Stimulated activated CD4-positive, alpha-beta T cell treated with anti-CD3 and anti-CD28 coated beads, Interleukin-12 subunit alpha, Interleukin-12 subunit beta, amount 100 ng/mL, for 24 hours (primary cell): Measurements from ENCODE around the gene LRRC56.

Experiments
- DNase-seq, 2 experiments: peaks; one replicate each; pipeline ENCODE4 v3.0.0-alpha.2; 2020; ENCODE audit warnings: low read depth in 2 of 2

The LRRC56 gene

GRCh38 chr11:539971-540481 lies 2.7 kb downstream of the LRRC56 start:
- DNase-seq: no peak

GRCh38 chr11:540583-541432 lies 3.5 kb downstream of the LRRC56 start:
- no peak for DNase-seq

GRCh38 chr11:541433-541885 lies 4.1 kb downstream of the LRRC56 start:
- DNase-seq: no peak

- DNase-seq: no peak
Measured at GRCh38 chr11:544817-545166, 7.5 kb downstream of the LRRC56 start.

DNA sequence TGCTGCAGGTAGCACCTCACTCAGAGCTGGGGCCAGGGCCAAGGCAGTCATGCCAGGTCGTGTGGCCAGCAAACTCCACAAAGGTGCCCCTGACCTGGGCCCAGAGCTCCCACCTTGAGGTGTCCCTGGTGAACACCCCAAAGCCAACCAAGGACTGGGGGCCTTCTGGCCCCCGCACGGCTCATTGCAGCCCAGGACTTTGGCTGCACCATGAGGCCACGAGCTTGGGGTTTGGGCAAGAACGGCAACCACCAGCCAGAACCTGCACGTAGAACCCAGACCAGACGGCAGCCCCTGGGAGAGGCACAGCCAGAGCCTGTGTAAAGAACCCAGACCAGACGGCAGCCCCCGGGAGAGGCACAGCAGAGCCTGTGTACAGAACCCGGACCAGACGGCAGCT lies 7.8 kb downstream of the LRRC56 start:
- no peak for DNase-seq

DNA sequence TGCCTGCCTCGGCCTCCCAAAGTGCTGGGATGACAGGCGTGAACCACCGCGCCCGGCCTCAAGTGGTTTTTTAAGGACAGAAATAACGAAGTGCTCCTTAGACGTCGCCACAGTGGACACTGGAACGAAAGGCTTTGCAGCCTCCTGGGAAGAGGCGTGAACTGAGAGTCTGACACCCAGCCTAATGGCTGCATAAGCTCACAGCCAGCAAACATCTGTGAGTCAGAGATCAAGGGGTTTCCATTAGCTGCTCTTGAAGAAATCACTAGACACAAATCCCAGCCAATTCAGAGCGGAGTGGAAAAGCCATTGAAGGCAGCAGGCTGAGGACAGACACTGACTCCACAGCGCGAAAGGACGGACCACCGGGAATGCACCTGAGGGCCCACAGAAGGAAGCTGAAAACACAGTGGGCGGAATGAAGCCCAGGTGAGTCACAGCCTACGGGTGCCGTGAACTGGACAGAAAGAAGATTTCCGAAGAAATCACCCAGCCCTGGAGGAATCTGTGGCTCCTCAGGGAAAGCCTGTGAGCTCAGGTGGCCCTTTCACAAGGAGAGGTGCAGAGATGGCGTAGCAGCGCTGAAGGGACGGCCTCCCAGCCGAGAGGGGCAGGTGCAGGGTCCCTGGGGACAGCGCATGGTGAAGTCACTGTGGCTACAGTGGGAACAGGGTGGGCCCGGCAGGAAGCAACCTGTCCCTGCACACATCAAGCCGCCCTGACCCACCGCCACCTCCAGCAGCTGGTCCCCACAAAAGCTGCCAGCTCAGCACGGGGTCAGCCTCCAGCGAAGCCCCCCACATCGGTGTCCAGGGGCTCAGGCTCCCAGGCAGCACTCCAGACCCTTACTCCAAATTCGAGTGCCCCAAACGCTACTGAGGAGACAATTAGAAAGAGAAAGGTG lies 11.6 kb downstream of the LRRC56 start:
- no peak for DNase-seq

GRCh38 chr11:550021-550745 lies 12.9 kb downstream of the LRRC56 start:
- no peak for DNase-seq

DNA sequence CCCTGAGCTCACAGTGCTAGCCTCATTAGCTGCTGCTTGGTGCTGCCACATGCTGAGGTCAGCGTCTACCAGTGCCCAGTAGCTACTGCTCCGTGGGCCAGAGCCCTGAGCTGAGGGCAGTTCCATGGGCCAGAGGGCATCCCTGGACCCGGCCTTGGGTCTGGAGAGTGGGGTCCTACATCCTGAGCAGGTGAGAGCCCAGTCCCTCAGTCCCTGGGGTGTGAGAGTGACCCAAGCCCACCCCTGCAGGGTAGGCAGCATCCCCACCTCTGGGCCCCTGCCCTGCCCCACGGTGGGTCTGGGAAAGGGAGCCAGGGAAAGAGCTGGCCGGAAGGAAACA lies 13.4 kb downstream of the LRRC56 start:
- no peak for DNase-seq

- no peak for DNase-seq
Measured at GRCh38 chr11:551131-551530, 13.8 kb downstream of the LRRC56 start.

DNA sequence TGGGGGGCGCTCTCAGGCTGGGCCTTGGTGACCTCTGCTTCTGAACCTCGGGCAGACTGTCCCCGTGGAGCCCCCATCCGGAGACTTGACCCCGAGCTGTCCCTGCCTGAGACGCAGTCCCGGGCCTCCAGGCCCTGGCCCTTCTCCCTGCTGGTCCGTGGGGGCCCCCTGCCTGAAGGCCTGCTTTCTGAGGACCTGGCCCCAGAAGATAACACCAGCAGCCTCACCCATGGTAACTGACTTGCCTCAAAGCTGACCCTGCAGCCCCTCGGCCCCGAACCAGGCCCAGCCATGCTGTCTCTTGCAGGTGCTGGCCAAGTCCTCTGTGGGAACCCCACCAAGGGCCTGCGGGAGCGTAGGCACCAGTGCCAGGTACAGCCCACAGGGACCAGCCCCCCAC lies 14.3 kb downstream of the LRRC56 start:
- no peak for DNase-seq

DNA sequence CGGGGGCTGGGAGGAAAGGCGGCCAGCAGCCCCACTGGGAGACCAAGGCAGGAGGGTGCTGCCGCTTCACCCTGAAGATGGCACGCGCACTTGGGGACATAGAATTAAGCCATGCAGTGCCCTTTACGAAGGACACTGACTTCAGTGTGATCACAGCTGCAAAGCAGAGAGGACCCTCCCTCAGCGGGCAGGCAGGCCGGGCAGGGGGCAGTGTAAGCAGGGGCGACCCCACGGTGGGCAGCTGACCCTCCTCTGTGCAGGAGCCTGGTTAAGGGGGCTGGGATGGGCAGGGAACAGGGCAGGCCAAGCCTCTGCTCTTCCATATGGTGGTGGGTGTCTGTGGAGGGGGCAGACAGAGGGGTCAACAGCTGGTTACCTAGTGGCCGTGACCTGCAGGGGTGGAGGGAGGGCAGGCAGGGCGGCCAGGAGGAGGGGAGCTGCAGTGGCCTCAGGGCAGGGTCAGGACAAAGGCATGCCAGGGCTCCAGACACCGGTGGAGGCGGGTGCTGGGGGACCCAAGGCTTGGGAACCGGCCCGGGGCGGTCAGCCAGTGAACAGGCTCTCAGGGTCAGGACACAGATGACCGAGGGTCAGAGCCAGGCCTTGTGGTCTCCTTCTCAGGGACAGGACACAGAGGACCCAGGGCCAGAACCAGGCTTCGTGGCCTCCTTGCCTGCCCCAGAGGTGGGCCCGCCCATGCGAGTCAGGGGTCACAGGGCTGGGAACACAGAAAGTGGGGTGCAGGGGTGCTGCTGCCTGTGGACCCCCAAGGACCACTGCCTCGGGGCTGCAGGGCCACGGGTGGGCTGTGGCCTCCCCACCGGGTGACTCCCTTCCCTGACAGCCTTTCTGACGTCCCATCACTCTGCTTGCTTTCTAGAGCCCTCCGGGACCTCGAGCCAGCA lies 16.0 kb downstream of the LRRC56 start:
- DNase-seq: no peak

- DNase-seq: no peak
Measured at GRCh38 chr11:553988-554340, 16.6 kb downstream of the LRRC56 start.

GRCh38 chr11:554428-555226 lies 17.3 kb downstream of the LRRC56 start:
- peak in 1 of 2 experiments; percentile 60 for DNase-seq

DNA sequence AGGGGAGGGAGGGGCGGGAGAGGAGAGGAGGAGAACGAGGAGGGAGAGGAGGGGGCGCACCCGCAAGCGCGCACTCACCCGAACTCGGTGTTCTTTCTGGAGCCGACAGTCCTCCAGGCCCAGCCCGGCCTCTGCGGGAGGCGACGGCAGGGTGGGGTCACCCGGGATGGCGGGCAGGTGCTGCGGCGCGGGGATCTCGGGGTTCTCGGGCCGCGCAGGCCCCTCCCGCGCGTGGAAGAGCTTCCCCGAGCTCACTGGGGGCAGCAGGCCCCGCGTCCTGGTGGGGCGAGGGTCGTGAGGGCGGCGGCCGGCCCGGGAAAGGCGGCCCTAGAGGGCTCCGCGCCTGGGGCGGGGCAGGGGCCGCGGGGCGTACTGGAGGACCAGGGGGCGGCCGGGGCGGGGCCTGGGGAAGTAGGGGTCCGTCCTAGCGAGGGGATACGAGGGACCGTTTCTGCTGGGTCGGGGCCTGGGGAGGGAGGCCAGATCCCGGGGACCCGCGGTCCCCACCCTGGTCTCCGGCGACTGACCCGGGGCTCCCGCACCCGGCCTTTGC lies 18.0 kb downstream of the LRRC56 start:
- DNase-seq: no peak

DNA sequence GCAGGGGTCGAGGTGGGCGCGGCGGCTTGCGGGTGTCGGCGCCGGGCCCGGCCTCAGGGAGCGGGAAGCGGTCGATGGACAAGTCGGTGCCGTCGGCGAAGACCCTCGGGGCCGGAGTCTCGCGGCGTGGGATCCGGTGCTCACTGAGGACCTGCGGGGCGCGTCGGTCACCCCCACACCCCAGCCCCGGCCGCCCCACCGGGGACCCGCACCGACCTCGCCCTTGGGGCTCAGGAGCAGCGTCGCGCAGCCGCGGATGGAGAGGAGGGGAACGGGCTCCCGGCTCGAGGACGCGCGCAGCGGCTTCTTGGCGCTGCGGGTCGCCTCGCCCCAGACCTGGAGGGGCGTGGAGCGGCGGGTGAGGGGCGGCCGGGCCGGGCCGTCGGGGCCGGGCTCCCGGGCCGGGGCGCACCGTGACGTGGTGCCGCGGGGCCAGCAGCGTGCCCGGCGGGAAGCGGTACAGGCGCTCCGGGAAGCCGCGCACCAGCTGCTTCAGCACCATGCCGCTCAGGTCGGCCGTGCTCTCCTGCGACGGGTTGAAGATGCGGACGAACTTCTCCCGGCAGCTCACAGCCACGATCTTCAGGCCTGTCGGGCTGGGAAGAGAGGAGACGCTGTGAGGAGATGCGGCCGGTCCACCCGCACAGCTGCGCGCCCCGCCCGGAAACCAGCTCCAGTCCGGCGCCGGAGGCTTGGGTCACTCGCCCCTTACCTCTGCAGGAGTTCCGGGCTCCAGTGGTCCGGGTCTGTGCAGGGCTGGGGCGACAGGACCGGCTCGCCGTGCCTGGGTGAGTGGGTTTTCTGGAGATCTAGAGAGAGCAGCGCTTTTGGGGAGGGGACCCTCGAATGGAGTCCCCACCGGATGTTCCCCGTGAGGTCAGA lies 18.7 kb downstream of the LRRC56 start:
- DNase-seq: no peak

DNA sequence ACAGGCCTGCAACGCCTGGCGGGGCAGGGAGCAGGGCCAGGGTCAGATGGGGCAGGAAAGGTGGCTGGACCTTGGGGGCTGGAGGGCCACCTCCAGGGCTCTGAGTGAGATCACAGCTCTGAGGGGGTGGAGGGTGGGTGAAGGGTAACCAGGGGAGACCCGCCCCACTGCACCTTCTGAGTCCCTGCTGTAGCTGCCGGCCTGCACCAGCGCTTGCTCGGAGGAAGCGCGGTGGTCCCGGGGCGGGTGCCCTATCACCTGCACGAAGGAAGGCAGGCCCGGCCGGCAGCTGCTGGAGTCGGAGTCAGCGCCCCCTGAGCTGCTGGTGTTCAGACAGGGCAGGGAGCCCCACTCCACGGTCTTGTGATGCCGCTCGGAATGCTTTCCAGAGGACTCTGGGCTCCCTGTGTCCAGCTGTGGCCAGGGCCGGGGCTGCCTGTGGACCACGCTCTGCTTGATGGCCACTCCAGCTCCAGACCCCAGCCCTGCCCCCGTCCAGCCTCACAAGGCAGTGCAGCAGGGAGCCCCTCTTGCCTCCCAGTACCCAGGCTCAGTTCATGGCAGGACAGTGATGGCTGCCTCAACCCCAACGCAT lies 19.4 kb downstream of the LRRC56 start:
- no peak for DNase-seq

DNA sequence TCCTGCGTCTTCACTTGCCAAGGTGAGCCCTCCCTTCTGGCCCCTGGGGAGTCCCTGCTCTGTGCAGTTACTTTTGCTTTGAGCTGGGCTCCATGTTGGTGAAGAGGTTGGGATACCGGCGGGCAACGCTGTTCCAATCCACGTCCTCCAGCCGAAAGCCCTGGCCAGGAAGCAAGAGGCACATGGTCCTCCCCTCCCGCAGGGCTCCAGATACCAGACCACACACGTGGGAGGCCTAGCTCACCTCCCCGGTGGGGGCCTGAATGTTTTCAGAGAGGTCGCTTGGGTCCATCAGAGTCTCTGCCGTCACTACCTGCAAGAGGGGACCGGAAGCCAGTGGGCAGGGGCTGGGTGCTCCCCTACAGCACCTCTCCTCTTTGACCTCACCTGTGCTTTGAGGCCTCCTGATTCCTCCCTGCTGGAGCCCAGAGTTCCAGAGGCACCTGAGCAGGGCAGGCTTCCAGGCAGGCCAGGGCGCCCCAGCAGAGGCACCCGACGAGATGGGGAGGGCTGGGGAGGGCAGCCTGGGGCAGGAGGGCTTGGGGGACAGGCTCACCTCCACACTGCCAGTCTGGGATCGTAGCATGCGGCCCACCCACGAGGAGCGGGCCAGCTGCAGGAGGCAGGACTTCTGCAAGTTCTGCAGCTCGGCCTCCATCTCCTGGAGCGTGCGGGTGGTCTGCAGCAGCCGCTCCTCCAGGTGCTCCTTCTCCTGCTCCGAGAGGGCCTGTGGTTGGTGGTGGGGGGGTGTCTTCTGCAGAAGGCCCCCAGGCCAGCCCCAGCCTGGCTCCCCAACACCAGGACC lies 20.2 kb downstream of the LRRC56 start:
- DNase-seq: no peak

- DNase-seq: no peak
Measured at GRCh38 chr11:558503-558902, 21.2 kb downstream of the LRRC56 start.
